ENCODE measurements around the gene NTN4.
"Not testable (repeated sequence)": the region's sequence is repeated elsewhere in the genome, so short reads cannot be mapped to it uniquely, and the experiment has no call there.

Gene NTN4

DNA sequence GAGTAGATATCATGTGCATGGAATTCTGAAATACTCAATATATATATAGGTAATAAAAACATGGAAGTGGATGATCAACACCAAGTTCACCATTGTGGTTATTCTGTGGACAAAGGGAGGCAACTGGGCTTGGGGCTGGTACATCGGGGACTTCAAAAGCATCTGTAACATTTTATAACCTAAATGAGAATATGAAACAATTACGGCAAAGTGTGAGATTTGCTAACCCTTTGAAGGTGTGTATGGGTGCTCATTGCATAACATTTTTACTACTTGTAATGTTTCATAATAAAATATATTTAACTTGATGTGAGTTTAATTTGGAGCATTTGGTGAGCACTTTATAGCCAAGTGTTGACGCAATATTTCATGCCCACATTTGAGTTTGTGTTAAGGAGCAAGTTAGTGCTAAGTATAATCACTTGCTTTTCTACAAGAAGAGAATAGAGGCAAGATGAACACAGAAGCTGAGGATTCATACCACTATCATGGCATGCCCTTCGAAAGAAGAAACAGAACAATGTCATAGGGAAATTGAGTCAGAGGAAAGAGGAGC, 109.3 kb downstream of the NTN4 start:
- TF ChIP-seq PPARA (CRISPR knock-in tag; IDR thresholded peaks at IDR 0.05; ENCODE audit: borderline replicate concordance) (no peak), ZNF70 (CRISPR knock-in tag; IDR thresholded peaks at IDR 0.05) (no peak), ESRRG (CRISPR knock-in tag; IDR thresholded peaks at IDR 0.05) (no peak), ZFP3 (CRISPR knock-in tag; IDR thresholded peaks at IDR 0.05) (no peak), TOX (CRISPR knock-in tag; IDR thresholded peaks at IDR 0.05; ENCODE audit: borderline replicate concordance) (no peak), ZNF8 (CRISPR knock-in tag; IDR thresholded peaks at IDR 0.05) (no peak), ZC3H10 (CRISPR knock-in tag; IDR thresholded peaks at IDR 0.05) (no peak), OSR1 (CRISPR knock-in tag; IDR thresholded peaks at IDR 0.05) (no peak), CSDC2 (CRISPR knock-in tag; IDR thresholded peaks at IDR 0.05) (no peak), GLIS3 (CRISPR knock-in tag; IDR thresholded peaks at IDR 0.05) (no peak), RARB (CRISPR knock-in tag; IDR thresholded peaks at IDR 0.05) (no peak), ZFP30 (CRISPR knock-in tag; IDR thresholded peaks at IDR 0.05) (no peak), SNAI2 (CRISPR knock-in tag; IDR thresholded peaks at IDR 0.05) (no peak)
- TF ChIP-seq, protein P1, sequence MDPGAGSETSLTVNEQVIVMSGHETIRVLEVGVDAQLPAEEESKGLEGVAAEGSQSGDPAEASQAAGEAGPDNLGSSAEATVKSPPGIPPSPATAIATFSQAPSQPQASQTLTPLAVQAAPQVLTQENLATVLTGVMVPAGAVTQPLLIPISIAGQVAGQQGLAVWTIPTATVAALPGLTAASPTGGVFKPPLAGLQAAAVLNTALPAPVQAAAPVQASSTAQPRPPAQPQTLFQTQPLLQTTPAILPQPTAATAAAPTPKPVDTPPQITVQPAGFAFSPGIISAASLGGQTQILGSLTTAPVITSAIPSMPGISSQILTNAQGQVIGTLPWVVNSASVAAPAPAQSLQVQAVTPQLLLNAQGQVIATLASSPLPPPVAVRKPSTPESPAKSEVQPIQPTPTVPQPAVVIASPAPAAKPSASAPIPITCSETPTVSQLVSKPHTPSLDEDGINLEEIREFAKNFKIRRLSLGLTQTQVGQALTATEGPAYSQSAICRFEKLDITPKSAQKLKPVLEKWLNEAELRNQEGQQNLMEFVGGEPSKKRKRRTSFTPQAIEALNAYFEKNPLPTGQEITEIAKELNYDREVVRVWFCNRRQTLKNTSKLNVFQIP (CRISPR knock-in tag; IDR thresholded peaks at IDR 0.05; ENCODE audit: borderline replicate concordance, low read depth) = no peak
- TF ChIP-seq, protein P2, sequence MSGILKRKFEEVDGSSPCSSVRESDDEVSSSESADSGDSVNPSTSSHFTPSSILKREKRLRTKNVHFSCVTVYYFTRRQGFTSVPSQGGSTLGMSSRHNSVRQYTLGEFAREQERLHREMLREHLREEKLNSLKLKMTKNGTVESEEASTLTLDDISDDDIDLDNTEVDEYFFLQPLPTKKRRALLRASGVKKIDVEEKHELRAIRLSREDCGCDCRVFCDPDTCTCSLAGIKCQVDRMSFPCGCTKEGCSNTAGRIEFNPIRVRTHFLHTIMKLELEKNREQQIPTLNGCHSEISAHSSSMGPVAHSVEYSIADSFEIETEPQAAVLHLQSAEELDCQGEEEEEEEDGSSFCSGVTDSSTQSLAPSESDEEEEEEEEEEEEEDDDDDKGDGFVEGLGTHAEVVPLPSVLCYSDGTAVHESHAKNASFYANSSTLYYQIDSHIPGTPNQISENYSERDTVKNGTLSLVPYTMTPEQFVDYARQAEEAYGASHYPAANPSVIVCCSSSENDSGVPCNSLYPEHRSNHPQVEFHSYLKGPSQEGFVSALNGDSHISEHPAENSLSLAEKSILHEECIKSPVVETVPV (CRISPR knock-in tag; IDR thresholded peaks at IDR 0.05) = no peak
- TF ChIP-seq, protein P3, sequence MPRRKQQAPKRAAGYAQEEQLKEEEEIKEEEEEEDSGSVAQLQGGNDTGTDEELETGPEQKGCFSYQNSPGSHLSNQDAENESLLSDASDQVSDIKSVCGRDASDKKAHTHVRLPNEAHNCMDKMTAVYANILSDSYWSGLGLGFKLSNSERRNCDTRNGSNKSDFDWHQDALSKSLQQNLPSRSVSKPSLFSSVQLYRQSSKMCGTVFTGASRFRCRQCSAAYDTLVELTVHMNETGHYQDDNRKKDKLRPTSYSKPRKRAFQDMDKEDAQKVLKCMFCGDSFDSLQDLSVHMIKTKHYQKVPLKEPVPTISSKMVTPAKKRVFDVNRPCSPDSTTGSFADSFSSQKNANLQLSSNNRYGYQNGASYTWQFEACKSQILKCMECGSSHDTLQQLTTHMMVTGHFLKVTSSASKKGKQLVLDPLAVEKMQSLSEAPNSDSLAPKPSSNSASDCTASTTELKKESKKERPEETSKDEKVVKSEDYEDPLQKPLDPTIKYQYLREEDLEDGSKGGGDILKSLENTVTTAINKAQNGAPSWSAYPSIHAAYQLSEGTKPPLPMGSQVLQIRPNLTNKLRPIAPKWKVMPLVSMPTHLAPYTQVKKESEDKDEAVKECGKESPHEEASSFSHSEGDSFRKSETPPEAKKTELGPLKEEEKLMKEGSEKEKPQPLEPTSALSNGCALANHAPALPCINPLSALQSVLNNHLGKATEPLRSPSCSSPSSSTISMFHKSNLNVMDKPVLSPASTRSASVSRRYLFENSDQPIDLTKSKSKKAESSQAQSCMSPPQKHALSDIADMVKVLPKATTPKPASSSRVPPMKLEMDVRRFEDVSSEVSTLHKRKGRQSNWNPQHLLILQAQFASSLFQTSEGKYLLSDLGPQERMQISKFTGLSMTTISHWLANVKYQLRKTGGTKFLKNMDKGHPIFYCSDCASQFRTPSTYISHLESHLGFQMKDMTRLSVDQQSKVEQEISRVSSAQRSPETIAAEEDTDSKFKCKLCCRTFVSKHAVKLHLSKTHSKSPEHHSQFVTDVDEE (CRISPR knock-in tag; IDR thresholded peaks at IDR 0.05) = no peak
- TF ChIP-seq, protein P4, sequence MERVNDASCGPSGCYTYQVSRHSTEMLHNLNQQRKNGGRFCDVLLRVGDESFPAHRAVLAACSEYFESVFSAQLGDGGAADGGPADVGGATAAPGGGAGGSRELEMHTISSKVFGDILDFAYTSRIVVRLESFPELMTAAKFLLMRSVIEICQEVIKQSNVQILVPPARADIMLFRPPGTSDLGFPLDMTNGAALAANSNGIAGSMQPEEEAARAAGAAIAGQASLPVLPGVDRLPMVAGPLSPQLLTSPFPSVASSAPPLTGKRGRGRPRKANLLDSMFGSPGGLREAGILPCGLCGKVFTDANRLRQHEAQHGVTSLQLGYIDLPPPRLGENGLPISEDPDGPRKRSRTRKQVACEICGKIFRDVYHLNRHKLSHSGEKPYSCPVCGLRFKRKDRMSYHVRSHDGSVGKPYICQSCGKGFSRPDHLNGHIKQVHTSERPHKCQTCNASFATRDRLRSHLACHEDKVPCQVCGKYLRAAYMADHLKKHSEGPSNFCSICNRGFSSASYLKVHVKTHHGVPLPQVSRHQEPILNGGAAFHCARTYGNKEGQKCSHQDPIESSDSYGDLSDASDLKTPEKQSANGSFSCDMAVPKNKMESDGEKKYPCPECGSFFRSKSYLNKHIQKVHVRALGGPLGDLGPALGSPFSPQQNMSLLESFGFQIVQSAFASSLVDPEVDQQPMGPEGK (CRISPR knock-in tag; IDR thresholded peaks at IDR 0.05; ENCODE audit: borderline replicate concordance) = no peak
- no peak for ATAC-seq

DNA sequence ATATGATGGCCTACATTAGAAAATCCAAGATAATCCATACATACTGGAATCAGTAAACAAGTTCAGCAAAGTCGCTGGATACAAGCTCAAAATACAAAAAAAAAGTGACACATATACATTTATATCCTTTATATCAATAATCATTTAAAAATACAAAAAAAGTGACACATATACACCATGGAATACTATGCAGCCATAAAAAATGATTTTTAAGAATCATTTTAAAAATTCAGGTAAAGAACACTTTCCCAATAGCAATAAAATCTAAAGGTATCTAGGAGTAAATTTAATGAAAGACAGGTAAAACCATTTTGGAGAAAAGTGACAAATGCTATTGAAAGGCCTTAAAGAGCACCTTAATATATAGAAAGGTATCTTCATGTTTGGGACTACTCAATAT, 111.9 kb downstream of the NTN4 start:
- no peak for ATAC-seq
- TF ChIP-seq ARNTL (CRISPR knock-in tag; IDR thresholded peaks at IDR 0.05; ENCODE audit: borderline replicate concordance, low read depth) = no peak
- TF ChIP-seq, protein P1 (CRISPR knock-in tag; IDR thresholded peaks at IDR 0.05; ENCODE audit: borderline replicate concordance, low read depth) = no peak
- TF ChIP-seq, protein P4 (CRISPR knock-in tag; IDR thresholded peaks at IDR 0.05; ENCODE audit: borderline replicate concordance) = no peak
- no peak for TF ChIP-seq CSDC2 (CRISPR knock-in tag; IDR thresholded peaks at IDR 0.05)
- TF ChIP-seq, protein P5, sequence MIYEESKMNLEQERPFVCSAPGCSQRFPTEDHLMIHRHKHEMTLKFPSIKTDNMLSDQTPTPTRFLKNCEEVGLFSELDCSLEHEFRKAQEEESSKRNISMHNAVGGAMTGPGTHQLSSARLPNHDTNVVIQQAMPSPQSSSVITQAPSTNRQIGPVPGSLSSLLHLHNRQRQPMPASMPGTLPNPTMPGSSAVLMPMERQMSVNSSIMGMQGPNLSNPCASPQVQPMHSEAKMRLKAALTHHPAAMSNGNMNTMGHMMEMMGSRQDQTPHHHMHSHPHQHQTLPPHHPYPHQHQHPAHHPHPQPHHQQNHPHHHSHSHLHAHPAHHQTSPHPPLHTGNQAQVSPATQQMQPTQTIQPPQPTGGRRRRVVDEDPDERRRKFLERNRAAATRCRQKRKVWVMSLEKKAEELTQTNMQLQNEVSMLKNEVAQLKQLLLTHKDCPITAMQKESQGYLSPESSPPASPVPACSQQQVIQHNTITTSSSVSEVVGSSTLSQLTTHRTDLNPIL (CRISPR knock-in tag; IDR thresholded peaks at IDR 0.05; ENCODE audit: low read depth) = no peak
- TF ChIP-seq ZFP30 (CRISPR knock-in tag; IDR thresholded peaks at IDR 0.05) = no peak
- no peak for TF ChIP-seq PPARA (CRISPR knock-in tag; IDR thresholded peaks at IDR 0.05; ENCODE audit: borderline replicate concordance)
- TF ChIP-seq ISL1 (CRISPR knock-in tag; IDR thresholded peaks at IDR 0.05) = no peak

DNA sequence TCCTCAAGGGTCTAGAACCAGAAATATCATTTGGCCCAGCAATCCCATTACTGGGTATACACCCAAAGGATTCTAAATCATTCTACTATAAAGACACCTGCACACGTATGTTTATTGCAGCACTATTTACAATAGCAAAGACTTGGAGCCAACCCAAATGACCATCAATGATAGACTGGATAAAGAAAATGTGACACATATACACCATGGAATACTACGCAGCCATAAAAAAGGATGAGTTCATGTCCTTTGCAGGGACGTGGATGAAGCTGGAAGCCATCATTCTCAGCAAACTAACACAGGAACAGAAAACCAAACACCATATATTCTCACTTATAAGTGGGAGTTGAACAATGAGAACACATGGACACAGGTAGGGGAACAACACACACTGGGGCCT, 112.8 kb downstream of the NTN4 start:
- not testable (repeated sequence) for ATAC-seq

Data from SK-N-SH treated with all-trans-retinoic acid at 6 μM for 48 hours (cell line).